ENCODE measurements around the gene DUSP14. TPM values are rescaled to one million over a fixed set of nuclear protein-coding genes. Genes with fewer than 3 reads are reported as not detected.
"Not testable (repeated sequence)": the region's sequence is repeated elsewhere in the genome, so short reads cannot be mapped to it uniquely, and the experiment has no call there.

The DUSP14 gene
- total RNA-seq, 4 donors from 2014 or later: 2.2 to 2.7 (median 2.6) TPM

GRCh38 chr17:37506678-37507077, 17.0 kb downstream of the DUSP14 start:
- no peaks in the 10 kb centered on the region for H3K27me3 ChIP-seq
- DNase-seq: no peak
- no peaks in the 10 kb centered on the region for H3K9me3 ChIP-seq
- no peak overlapping the region for H3K4me3 ChIP-seq
- H3K27ac ChIP-seq: no peak overlapping the region
- H3K36me3 ChIP-seq: no peaks in the 10 kb centered on the region
- no peaks in the 10 kb centered on the region for H3K4me1 ChIP-seq
- TF ChIP-seq CTCF (IDR thresholded peaks at IDR 0.05) (peak in 4 of 6 experiments; percentile 7 to 48 (median 27)), POLR2A (IDR thresholded peaks at IDR 0.05) (no peak)

- no peaks in the 10 kb centered on the region for H3K27me3 ChIP-seq
- peaks cover 0 to 2% (median 0%) of the 10 kb centered on the region in 3 donors for H3K36me3 ChIP-seq
- H3K9me3 ChIP-seq: no peaks in the 10 kb centered on the region
- H3K4me1 ChIP-seq: no peaks in the 10 kb centered on the region
- DNase-seq: no peak
- no peak overlapping the region for H3K27ac ChIP-seq
- no peak overlapping the region for H3K4me3 ChIP-seq
- TF ChIP-seq CTCF (IDR thresholded peaks at IDR 0.05) (no peak), POLR2A (IDR thresholded peaks at IDR 0.05) (no peak)
Measured at GRCh38 chr17:37507111-37507510, 17.4 kb downstream of the DUSP14 start.

DNA sequence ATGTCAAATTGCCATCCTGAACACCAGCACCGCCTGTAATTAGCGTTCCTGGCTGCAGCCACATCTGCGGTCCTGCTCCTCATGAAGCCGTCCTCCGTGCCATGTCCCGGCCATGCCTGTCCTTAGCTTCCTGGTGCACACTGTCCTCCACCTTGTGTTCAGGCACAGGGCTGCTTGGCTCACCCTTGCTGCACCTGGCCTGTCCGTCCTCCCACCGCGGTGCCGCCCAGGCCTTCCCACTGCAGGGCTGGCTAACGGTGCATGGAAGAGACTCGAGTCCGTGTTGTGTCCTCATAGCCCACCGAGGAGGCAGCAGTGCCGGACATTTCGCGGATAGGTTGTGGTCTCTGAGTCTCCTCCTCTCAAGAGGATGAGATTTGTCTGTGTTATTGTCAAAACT, 20.4 kb downstream of the DUSP14 start:
- Histone ChIP-seq H3K4me1 (no peaks in the 10 kb centered on the region), H3K27ac (no peak overlapping the region), H3K4me3 (no peak overlapping the region), H3K27me3 (no peaks in the 10 kb centered on the region), H3K36me3 (peaks cover 0 to 18% (median 0%) of the 10 kb centered on the region in 3 donors), H3K9me3 (no peaks in the 10 kb centered on the region)
- TF ChIP-seq CTCF (IDR thresholded peaks at IDR 0.05): no peak
- no peak for TF ChIP-seq POLR2A (IDR thresholded peaks at IDR 0.05)
- no peak for DNase-seq

DNA sequence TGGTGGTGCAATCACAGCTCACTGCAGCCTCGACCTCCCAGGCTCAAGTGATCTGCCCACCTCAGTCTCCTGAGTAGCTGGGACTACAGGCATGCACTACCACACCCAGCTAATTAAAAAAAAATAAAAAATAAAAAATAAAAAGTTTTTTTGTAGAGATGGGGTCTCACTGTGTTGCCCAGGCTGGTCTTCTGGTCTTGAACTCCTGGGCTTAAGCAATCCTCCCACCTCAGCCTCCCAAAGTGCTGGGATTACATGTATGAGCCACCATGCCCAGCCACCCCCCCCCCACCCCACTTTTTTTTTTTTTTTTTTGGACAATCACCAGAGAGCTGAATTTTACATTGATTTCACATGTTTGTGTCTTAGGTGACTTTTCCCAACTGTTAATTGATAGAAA, 22.0 kb downstream of the DUSP14 start:
- not testable (repeated sequence) for H3K4me3 ChIP-seq, DNase-seq, H3K27ac ChIP-seq, H3K4me1 ChIP-seq, H3K9me3 ChIP-seq, H3K27me3 ChIP-seq
- H3K36me3 ChIP-seq: peaks cover 0 to 32% (median 0%) of the 10 kb centered on the region in 3 donors

- no peak overlapping the region for H3K4me3 ChIP-seq
- H3K36me3 ChIP-seq: peaks cover 0 to 41% (median 0%) of the 10 kb centered on the region in 3 donors
Measured at GRCh38 chr17:37512442-37513068, 22.9 kb downstream of the DUSP14 start.

GRCh38 chr17:37513711-37514110, 24.0 kb downstream of the DUSP14 start:
- H3K27ac ChIP-seq: no peak overlapping the region
- no peaks in the 10 kb centered on the region for H3K9me3 ChIP-seq
- H3K4me1 ChIP-seq: no peaks in the 10 kb centered on the region
- H3K4me3 ChIP-seq: no peak overlapping the region
- H3K27me3 ChIP-seq: no peaks in the 10 kb centered on the region
- no peak for DNase-seq
- H3K36me3 ChIP-seq: peaks cover 0 to 53% (median 0%) of the 10 kb centered on the region in 3 donors
- TF ChIP-seq CTCF (IDR thresholded peaks at IDR 0.05) (no peak), POLR2A (IDR thresholded peaks at IDR 0.05) (no peak)

More at GRCh38 chr17:37512442-37513068, 22.9 kb downstream of the DUSP14 start:
- DNase-seq: no peak
- H3K9me3 ChIP-seq: no peaks in the 10 kb centered on the region
- no peak for TF ChIP-seq CTCF (IDR thresholded peaks at IDR 0.05)
- no peak for TF ChIP-seq POLR2A (IDR thresholded peaks at IDR 0.05)
- no peaks in the 10 kb centered on the region for H3K4me1 ChIP-seq
- no peaks in the 10 kb centered on the region for H3K27me3 ChIP-seq
- no peak overlapping the region for H3K27ac ChIP-seq
